Fibroblast of the conjunctiva (primary cell): ENCODE measurements around the gene IFI44.

ENCODE experiments used
- DNase-seq: peaks from one replicate; pipeline ENCODE4 v3.0.0-alpha.2; 2010; ENCODE audit warnings: low read depth

The IFI44 gene, protein sequence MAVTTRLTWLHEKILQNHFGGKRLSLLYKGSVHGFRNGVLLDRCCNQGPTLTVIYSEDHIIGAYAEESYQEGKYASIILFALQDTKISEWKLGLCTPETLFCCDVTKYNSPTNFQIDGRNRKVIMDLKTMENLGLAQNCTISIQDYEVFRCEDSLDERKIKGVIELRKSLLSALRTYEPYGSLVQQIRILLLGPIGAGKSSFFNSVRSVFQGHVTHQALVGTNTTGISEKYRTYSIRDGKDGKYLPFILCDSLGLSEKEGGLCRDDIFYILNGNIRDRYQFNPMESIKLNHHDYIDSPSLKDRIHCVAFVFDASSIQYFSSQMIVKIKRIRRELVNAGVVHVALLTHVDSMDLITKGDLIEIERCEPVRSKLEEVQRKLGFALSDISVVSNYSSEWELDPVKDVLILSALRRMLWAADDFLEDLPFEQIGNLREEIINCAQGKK

GRCh38 chr1:78649628-78650027, at the start of gene IFI44:
IFI44 (plus strand) TSS chr1:78649831; CDS start chr1:78650196, 365 bp downstream.
- peak; percentile 80 for DNase-seq

GRCh38 chr1:78601068-78601467, 48.6 kb upstream of the IFI44 start:
- no peak for DNase-seq

DNA sequence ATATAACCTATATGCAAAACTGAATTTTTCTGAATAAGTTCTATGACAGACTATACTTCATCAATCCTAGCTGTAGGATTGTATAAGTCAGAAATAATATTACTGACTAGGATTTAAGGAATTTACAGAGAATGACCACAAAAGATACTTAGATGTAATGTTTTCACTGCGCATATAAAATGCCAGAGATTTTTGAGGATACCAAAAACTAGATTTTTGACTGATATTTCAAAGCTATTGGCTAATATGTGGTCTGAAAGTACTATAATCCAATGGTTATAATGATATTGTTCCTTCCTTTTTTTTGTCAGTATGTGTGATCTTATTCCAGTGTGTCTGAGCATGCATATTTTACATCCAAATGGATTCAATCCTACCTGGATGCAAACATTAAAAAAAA, 46.4 kb upstream of the IFI44 start:
- no peak for DNase-seq

- no peak for DNase-seq
Measured at GRCh38 chr1:78604643-78605042, 45.0 kb upstream of the IFI44 start.

GRCh38 chr1:78606274-78606673, 43.4 kb upstream of the IFI44 start:
- DNase-seq, result no peak

DNA sequence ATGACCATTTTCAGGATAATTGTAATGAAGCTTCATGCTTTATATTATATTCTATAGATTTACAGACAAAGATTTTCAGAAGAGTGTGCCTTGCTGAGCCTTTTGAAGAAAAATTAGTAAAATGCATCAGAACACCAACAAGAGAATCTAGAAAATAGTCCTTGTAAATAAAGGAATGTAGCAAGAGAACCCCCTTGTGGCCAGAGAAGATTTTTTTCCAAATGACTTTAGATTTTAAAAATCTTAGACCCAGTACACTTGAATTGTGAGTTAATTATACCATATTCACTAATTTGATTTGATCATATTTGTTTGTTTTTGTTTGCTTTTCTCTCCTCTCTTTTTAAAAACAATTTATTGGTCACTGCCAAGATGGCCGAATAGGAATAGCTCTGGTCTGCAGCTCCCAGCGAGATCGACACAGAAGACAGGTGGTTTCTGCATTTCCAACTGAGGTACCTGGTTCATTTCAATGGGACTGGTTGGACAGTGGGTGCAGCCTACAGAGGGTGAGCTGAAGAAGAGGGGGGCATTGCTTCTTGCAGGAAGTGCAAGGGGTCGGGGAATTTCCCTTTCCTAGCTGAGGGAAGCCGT, 42.2 kb upstream of the IFI44 start:
- peak; percentile 24 for DNase-seq

DNA sequence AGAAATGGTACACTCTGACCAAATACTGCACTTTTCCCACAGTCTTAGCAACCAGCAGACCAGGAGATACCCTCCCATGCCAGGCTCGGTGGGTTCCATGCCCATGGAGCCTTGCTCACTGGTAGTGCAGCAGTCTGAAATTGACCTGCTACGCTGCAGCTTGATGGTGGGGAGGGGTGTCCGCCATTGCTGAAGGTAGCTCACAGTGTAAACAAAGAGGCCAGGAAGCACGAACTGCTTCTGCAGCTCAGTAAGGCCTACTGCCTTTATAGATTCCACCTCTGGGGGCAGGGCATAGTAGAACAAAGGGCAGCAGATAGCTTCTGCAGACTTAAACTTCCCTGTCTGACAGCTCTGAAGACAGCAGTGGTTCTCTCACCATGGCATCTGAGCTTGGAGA, 41.7 kb upstream of the IFI44 start:
- no peak for DNase-seq

- peak; percentile 83 for DNase-seq
Measured at GRCh38 chr1:78617615-78618026, 32.0 kb upstream of the IFI44 start.

DNA sequence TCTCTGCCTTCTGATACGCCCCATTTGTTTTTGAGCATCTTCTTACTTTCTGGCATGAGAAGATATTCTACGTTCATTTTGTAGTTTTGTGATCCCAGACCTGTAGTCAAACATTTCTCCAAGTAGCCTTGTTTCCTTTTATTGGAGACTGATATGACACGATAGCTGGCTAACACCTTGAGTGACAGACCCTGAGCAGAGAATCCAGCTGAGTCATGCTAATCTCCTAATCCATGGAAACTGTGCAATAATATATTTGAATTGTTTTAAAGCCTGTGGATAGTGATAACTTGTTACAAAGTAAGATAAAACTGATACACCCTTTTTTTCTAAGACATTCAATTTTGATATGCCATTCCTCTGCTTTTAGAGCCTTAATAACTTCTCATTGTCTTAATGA, 30.6 kb upstream of the IFI44 start:
- DNase-seq, result no peak

GRCh38 chr1:78619446-78619802, 30.2 kb upstream of the IFI44 start:
- DNase-seq, result peak; percentile 8

DNA sequence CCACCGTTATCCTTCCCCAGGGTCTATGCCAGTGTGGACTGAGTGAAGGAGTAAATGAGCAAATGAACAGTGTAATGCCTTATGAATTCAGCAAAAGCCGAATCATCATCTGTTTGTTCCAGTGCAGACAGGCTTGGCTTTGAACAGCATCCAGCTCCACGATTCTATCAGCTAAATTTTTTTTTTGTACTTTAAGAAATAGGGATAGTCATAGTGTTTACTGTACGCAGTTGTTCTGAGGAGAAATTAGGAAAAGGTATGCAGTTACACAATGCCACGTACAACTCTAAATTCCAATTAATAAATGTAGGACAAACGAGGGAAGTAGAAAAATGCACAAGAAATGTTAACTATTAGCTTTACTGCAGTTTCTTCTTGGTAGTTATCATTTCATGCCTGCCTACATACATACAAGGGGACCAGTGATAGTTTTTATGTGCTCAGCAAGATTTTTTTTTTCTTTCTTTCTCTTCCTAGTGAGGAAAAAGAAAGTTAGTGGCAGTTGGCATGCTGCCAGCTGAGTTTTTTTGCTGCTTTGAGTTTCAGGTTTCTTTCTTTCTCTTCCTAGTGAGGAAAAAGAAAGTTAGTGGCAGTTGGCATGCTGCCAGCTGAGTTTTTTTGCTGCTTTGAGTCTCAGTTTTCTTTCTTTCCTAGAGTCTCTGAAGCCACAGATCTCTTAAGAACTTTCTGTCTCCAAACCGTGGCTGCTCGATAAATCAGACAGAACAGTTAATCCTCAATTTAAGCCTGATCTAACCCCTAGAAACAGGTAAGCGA, 29.6 kb upstream of the IFI44 start, which contains the start of gene IFI44L:
Gene IFI44L (plus strand): TSS at position 646 of the 777 bp plus-strand sequence. CDS start 7,468 bp downstream, outside the sequence.
- peak; percentile 49 for DNase-seq

DNA sequence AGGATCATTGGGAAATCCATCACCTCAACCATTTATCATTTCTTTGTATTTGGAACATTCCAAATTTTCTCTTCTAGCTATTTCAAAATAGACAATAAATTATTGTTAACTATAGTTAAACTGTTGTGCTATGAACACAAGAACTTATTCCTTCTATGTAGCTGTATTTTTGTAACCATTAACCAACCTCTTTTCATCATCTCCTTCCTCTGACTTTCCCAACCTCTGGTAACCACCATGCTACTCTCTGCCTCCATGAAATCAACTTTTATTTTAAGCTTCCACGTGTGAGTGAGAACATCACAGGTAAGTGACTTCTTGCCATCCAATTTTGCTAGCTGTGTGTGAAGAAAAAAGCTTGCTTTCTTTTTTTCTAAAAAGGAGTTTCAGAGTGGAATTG, 29.0 kb upstream of the IFI44 start:
- no peak for DNase-seq

- no peak for DNase-seq
Measured at GRCh38 chr1:78622548-78622947, 27.1 kb upstream of the IFI44 start.

DNA sequence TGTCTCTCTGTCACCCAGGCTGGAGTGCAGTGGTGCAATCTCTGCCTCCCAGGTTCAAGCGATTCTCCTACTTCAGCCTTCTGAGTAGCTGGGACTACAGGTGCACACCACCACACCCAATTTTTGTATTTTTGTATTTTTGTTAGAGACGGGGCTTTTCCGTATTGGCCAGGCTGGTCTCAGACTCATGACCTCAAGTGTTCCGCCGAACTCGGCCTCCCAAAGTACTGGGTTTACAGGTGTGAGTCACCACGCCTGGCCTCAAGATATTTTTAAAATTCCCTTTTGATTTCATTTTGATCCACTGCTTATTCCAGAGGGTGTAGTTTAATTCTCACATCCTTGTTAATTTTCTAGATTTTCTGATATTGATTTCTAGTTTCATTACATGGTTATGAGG, 25.6 kb upstream of the IFI44 start:
- DNase-seq, result no peak

DNA sequence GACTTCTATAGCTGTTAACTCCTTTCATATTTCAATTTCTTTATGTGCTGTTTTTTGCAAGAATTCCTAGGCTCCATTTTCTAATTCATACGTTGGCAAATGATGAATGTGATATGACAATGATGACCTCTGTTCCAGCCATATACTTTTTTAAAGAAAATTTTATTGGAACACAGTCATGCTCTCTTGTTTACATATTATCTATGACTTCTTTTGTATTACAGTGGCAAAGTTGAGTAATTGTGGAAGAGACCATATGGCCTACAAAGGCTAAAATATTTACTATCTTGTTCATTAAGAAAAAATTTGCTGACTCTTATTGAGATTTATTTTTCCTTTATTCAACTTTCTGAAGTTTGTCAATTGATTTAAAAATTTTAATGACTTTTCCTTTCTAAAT, 22.3 kb upstream of the IFI44 start:
- DNase-seq, result no peak

GRCh38 chr1:78630600-78630999, 19.0 kb upstream of the IFI44 start:
- DNase-seq, result no peak

- no peak for DNase-seq
Measured at GRCh38 chr1:78633209-78633608, 16.4 kb upstream of the IFI44 start.

DNA sequence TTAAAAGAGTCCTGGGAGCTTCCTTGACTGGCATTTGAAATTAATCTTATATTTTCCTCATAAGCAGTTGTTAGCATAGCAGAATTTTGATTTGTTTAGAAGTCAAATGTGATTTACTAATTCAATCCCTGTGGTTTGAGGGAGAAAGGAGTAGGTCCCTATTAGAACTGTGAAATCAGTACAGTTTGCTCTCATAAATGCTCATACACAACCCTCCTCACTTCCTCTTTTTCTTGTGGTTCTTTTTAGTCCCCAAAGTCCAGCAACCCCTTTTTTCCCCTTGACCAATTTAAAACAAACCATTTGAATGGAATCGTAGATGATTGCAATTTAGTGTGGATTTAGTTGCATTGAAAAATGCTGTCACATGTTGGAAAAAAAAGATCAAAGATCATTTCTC, 9.2 kb upstream of the IFI44 start:
- DNase-seq, result no peak

- no peak for DNase-seq
Measured at GRCh38 chr1:78641558-78641957, 8.1 kb upstream of the IFI44 start.

DNA sequence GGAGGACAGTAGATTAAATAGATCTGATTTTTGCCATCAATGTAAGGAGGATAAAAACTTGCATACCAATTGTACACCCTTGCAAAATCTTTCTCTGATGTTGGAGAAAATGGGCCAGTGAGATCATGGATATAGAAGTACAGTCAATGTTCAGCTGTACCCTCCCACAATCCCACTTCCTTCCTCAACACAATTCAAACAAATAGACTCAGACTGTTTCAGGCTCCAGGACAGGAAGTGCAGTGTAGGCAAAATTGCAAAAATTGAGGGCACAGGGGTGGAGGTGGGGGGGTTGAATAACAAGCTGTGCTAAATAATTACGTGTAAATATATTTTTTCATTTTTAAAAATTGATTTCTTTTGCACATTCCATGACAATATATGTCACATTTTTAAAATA, 3.9 kb upstream of the IFI44 start:
- DNase-seq, result no peak

- no peak for DNase-seq
Measured at GRCh38 chr1:78647238-78647637, 2.4 kb upstream of the IFI44 start.

GRCh38 chr1:78650114-78650660, 556 bp downstream of the IFI44 start:
- no peak for DNase-seq

- peak; percentile 20 for DNase-seq
Measured at GRCh38 chr1:78651241-78651640, 1.6 kb downstream of the IFI44 start.
